IMR-90 (cell line): ENCODE data around the gene STRA8. TPM values are rescaled to one million over a fixed set of nuclear protein-coding genes. Genes with fewer than 3 reads are reported as not detected.

ENCODE experiments used
- ATAC-seq: fragments of 200-7000 bp; cut with Tn5 transposase; 2 replicates; pipeline ENCODE4 v1.9.1; 2020; ENCODE audit warnings: low read depth, mild to moderate bottlenecking, moderate library complexity
- BruUV-seq: library from RNA; stranded (reverse); fragments of 400-500 nt; replicated peaks from 2 replicates; lab custom pipeline; 2021; lab: Mats Ljungman, UMichigan
- CTCF ChIA-PET: fragments of 300-600 bp; formaldehyde crosslinking; extraction: SDS; loops from one replicate; lab custom pipeline; 2021; ENCODE audit warnings: antibody characterized with exemption; lab: Yijun Ruan, JAX
- POLR2A ChIA-PET: fragments of 300-600 bp; sonication (Branson Sonifier 250); formaldehyde crosslinking; loops from one replicate; lab custom pipeline; 2022; ENCODE audit warnings: antibody characterized with exemption; ENCODE audit not compliant: unreplicated experiment; lab: Charles Lee
- DNase-seq: peaks from one replicate; pipeline ENCODE4 v3.0.0; 2013
- H2AFZ ChIP-seq: replicated peaks from 2 replicates; pipeline ENCODE3; 2013; ENCODE audit warnings: low read length, mild to moderate bottlenecking; ENCODE audit not compliant: poor library complexity
- H2AK5ac ChIP-seq: 2 replicates; pipeline ENCODE4 v1.6.1; 2013; ENCODE audit warnings: low read depth, low read length, inconsistent platforms
- H2AK9ac ChIP-seq: replicated peaks from 2 replicates; pipeline ENCODE3; 2013; ENCODE audit warnings: mild to moderate bottlenecking, low read depth, low read length, moderate library complexity; ENCODE audit not compliant: poor library complexity
- H2BK120ac ChIP-seq: 2 replicates; pipeline ENCODE4 v1.6.1; 2013; ENCODE audit warnings: low read depth, low read length, inconsistent platforms
- H2BK15ac ChIP-seq: 3 replicates; pipeline ENCODE4 v1.6.1; 2013; ENCODE audit warnings: low read depth, low read length, inconsistent platforms
- H2BK20ac ChIP-seq: 2 replicates; pipeline ENCODE4 v1.6.1; 2013; ENCODE audit warnings: low read depth, mild to moderate bottlenecking, inconsistent platforms, low read length, moderate library complexity
- H2BK5ac ChIP-seq: 2 replicates; pipeline ENCODE4 v1.6.1; 2013; ENCODE audit warnings: mild to moderate bottlenecking, low read depth, low read length, inconsistent platforms; ENCODE audit not compliant: poor library complexity, severe bottlenecking
- H3K14ac ChIP-seq: replicated peaks from 2 replicates; pipeline ENCODE4 v1.6.1; 2013; ENCODE audit warnings: low read depth, low read length, inconsistent platforms
- H3K18ac ChIP-seq: 2 replicates; pipeline ENCODE4 v1.6.1; 2013; ENCODE audit warnings: low read depth, low read length, control low read depth
- H3K23ac ChIP-seq: 2 replicates; pipeline ENCODE4 v1.6.1; 2013; ENCODE audit warnings: low read depth, low read length, inconsistent platforms
- H3K27ac ChIP-seq: 2 replicates; pipeline ENCODE4 v1.5.1; 2013; ENCODE audit warnings: mild to moderate bottlenecking, control low read depth, low read length; ENCODE audit not compliant: insufficient read depth
- H3K27me3 ChIP-seq: 2 replicates; pipeline ENCODE4 v1.6.1; 2013; ENCODE audit warnings: low read length; ENCODE audit not compliant: control insufficient read depth, insufficient read depth
- H3K36me3 ChIP-seq: 2 replicates; pipeline ENCODE4 v1.6.1; 2013; ENCODE audit warnings: low read length, mixed read lengths; ENCODE audit not compliant: control insufficient read depth, insufficient read depth
- H3K4ac ChIP-seq: 2 replicates; pipeline ENCODE4 v1.6.1; 2013; ENCODE audit warnings: low read depth, low read length, inconsistent platforms
- H3K4me1 ChIP-seq: 2 replicates; pipeline ENCODE4 v1.6.1; 2013; ENCODE audit warnings: low read length, mixed read lengths; ENCODE audit not compliant: control insufficient read depth, insufficient read depth
- H3K4me2 ChIP-seq: 2 replicates; pipeline ENCODE4 v1.6.1; 2013; ENCODE audit warnings: low read depth, mild to moderate bottlenecking, control low read depth, low read length, moderate library complexity
- H3K4me3 ChIP-seq: 2 replicates; pipeline ENCODE4 v1.5.1; 2013; ENCODE audit warnings: low read depth, mild to moderate bottlenecking, control low read depth, low read length, moderate library complexity; ENCODE audit not compliant: insufficient read depth
- H3K56ac ChIP-seq: 2 replicates; pipeline ENCODE4 v1.6.1; 2013; ENCODE audit warnings: low read length, inconsistent platforms; ENCODE audit not compliant: insufficient read depth; ENCODE audit errors: extremely low read depth
- H3K79me1 ChIP-seq, 2 experiments: 2 replicates each; pipeline ENCODE4 v1.6.1; 2013; ENCODE audit warnings: low read length in 2 of 2, inconsistent platforms in 1 of 2, low read depth in 1 of 2
- H3K9ac ChIP-seq: 2 replicates; pipeline ENCODE4 v1.6.1; 2013; ENCODE audit warnings: low read depth, low read length, control low read depth
- H3K9me1 ChIP-seq: 2 replicates; pipeline ENCODE4 v1.6.1; 2013; ENCODE audit warnings: low read length, inconsistent platforms; ENCODE audit not compliant: insufficient read depth
- H3K9me3 ChIP-seq: 2 replicates; pipeline ENCODE4 v1.6.1; 2013; ENCODE audit warnings: low read length; ENCODE audit not compliant: control insufficient read depth, insufficient read depth
- H4K20me1 ChIP-seq: 2 replicates; pipeline ENCODE4 v1.6.1; 2013; ENCODE audit warnings: low read length, inconsistent platforms; ENCODE audit not compliant: insufficient read depth
- H4K5ac ChIP-seq: 2 replicates; pipeline ENCODE4 v1.6.1; 2013; ENCODE audit warnings: mild to moderate bottlenecking, low read depth, low read length, control low read depth
- H4K8ac ChIP-seq, 2 experiments: 2 replicates each; pipeline ENCODE4 v1.6.1; 2013; ENCODE audit warnings: low read depth in 2 of 2, low read length in 2 of 2, control low read depth in 1 of 2, inconsistent platforms in 1 of 2
- H4K91ac ChIP-seq: 2 replicates; pipeline ENCODE4 v1.6.1; 2013; ENCODE audit warnings: low read depth, low read length, inconsistent platforms; ENCODE audit not compliant: insufficient read depth
- BHLHE40 ChIP-seq: fragments of 150-350 bp; IDR thresholded peaks from 2 replicates; pipeline ENCODE4 v1.6.1; 2016; ENCODE audit warnings: mild to moderate bottlenecking, low read depth, low read length
- CTCF ChIP-seq: conservative IDR thresholded peaks from 2 replicates; pipeline ENCODE4 v1.5.1; 2012; ENCODE audit warnings: mild to moderate bottlenecking, low read depth, low read length, improper control_type of control experiment
- ELK1 ChIP-seq: fragments of 150-350 bp; IDR thresholded peaks from 2 replicates; pipeline ENCODE4 v1.6.1; 2016; ENCODE audit warnings: low read depth, mild to moderate bottlenecking, low read length, moderate library complexity, borderline replicate concordance
- NFE2L2 ChIP-seq: fragments of 150-350 bp; IDR thresholded peaks from 2 replicates; pipeline ENCODE4 v1.6.1; 2016; ENCODE audit warnings: low read depth, mild to moderate bottlenecking, low read length
- RCOR1 ChIP-seq: IDR thresholded peaks from 2 replicates; pipeline ENCODE4 v1.6.1; 2012; ENCODE audit warnings: mild to moderate bottlenecking, low read length, improper control_type of control experiment; ENCODE audit not compliant: insufficient replicate concordance
- WGBS, 2 experiments: methylation state at CpG; one replicate each; pipeline versions ENCODE4 v1.1.5 to v1.1.7; 2013; ENCODE audit warnings: missing lambda C conversion rate in 2 of 2; ENCODE audit not compliant: insufficient read length in 1 of 2; ENCODE audit errors: extremely low coverage in 2 of 2; 5-methylcytosine and 5-hydroxymethylcytosine counted together
- dilution Hi-C: fragments of 300-500 bp; cut with HindIII; formaldehyde crosslinking; loops from one replicate; pipeline ENCODE4 v1.14.3; 2018; ENCODE audit warnings: low sequenced_read_pairs; ENCODE audit not compliant: unreplicated experiment
- in situ Hi-C: fragments of 300-500 bp; cut with MboI; formaldehyde crosslinking; loops from 3 replicates; pipeline ENCODE4 v1.14.3; 2019; ENCODE audit warnings: low sequenced_read_pairs, inconsistent platforms, mixed read lengths
- intact Hi-C: fragments of 100-400 bp; cut with micrococcal nuclease; formaldehyde crosslinking; loops from 2 replicates; pipeline ENCODE4 v1.10.0; 2022
- polyA plus RNA-seq, 3 experiments: library from polyadenylated mRNA; depleted of rRNA; stranded (reverse); fragments of >200 nt; gene quantifications; 2 replicates each; pipeline ENCODE4 v1.2.3, GENCODE V29; 2012; ENCODE audit warnings: low replicate concordance in 1 of 3
- total RNA-seq: library from RNA; depleted of rRNA; stranded (reverse); fragments of >200 nt; gene quantifications from 2 replicates; pipeline ENCODE4 v1.2.3, GENCODE V29; 2012

STRA8 gene
- total and polyA plus RNA-seq, 2 of the 4 experiments (the other 2 are of a cell fraction): not detected

GRCh38 chr7:135188298-135188984 is 45.2 kb upstream of the STRA8 start:
- H3K27ac ChIP-seq: no peak overlapping the region
- H3K18ac ChIP-seq: no peak overlapping the region
- peaks cover 10% of the 10 kb centered on the region for H3K9me1 ChIP-seq
- TF ChIP-seq ELK1 (no peak), CTCF (no peak), NFE2L2 (no peak), BHLHE40 (no peak), RCOR1 (no peak)
- no peak overlapping the region for H2BK5ac ChIP-seq
- ChIA-PET CTCF (interaction anchor here (0.8 kb wide), 1 partner anchor 718 kb away, joined by 3 read pairs; no protein-coding TSS in a partner anchor), POLR2A (no interaction called here)
- H2BK15ac ChIP-seq: no peak overlapping the region
- no peak overlapping the region for H4K8ac ChIP-seq
- H4K91ac ChIP-seq: no peak overlapping the region
- H2AK5ac ChIP-seq: no peak overlapping the region
- H2AK9ac ChIP-seq: no peak overlapping the region
- H4K20me1 ChIP-seq: no peaks in the 10 kb centered on the region
- 94% methylated on average over 9 of the region's 12 CpGs; no CpG with 5 or more reads in 1 of the 2 experiments for WGBS, 2 experiments
- DNase-seq (no peak), ATAC-seq (no peak)
- no TSS peak for BruUV-seq
- H2BK120ac ChIP-seq: no peak overlapping the region
- no peak overlapping the region for H3K4me3 ChIP-seq
- H3K56ac ChIP-seq: no peak overlapping the region
- no peak overlapping the region for H3K9ac ChIP-seq
- H3K79me1 ChIP-seq: 0 out of 4 replicates have a peak, but pooled peaks cover 0 to 11% of the 10 kb centered on the region in 2 experiments
- dilution Hi-C loops: no loop called here
- no peak overlapping the region for H2AFZ ChIP-seq
- peaks cover 5% of the 10 kb centered on the region; the same call in 1 of the 2 replicates for H3K9me3 ChIP-seq
- peaks cover 54% of the 10 kb centered on the region for H3K36me3 ChIP-seq
- H3K4me2 ChIP-seq: no peak overlapping the region
- peaks cover 4% of the 10 kb centered on the region; the same call in 1 of the 2 replicates for H3K4me1 ChIP-seq
- no peak overlapping the region for H3K14ac ChIP-seq
- no peak overlapping the region for H3K23ac ChIP-seq
- no peaks in the 10 kb centered on the region for H3K27me3 ChIP-seq
- intact Hi-C loops: no loop called here
- no peak overlapping the region for H4K5ac ChIP-seq
- no peak overlapping the region for H3K4ac ChIP-seq
- no peak overlapping the region for H2BK20ac ChIP-seq
- in situ Hi-C loops: no loop called here
